Lower leg skin (tissue), 3 donors: Measurements from ENCODE around the gene ANAPC2.

Experiments
- CTCF ChIP-seq, 3 donors: fragments of 450-650 bp; IDR thresholded peaks; one replicate each; pipeline ENCODE4 v1.5.1; 2016; ENCODE audit warnings: antibody characterized with exemption in 3 of 3, mild to moderate bottlenecking in 3 of 3, moderate library complexity in 2 of 3
- POLR2A ChIP-seq, 2 donors: fragments of 450-650 bp; IDR thresholded peaks; one replicate each; pipeline ENCODE4 v1.6.1; 2016 to 2017; ENCODE audit warnings: antibody characterized with exemption in 2 of 2, mild to moderate bottlenecking in 1 of 2, moderate library complexity in 1 of 2

GRCh38 chr9:137136261-137136880 is 52.0 kb downstream of the ANAPC2 start:
- TF ChIP-seq CTCF (IDR thresholded peaks at IDR 0.05) = no peak
- TF ChIP-seq POLR2A (IDR thresholded peaks at IDR 0.05) = no peak
